H9 (cell line): ENCODE data around the gene GALNT7. TPM values are rescaled to one million over a fixed set of nuclear protein-coding genes. Genes with fewer than 3 reads are reported as not detected.

Source experiments
- DNase-seq: peaks from one replicate; pipeline ENCODE4 v3.0.0-alpha.2; 2017
- H2AFZ ChIP-seq: one replicate; pipeline ENCODE4 v1.6.1; 2013; ENCODE audit warnings: mild to moderate bottlenecking, low read length, control low read depth, moderate library complexity
- H2AK5ac ChIP-seq: 2 replicates; pipeline ENCODE4 v1.6.1; 2013; ENCODE audit warnings: low read length, control low read depth, mixed read lengths; ENCODE audit not compliant: insufficient read length
- H2BK120ac ChIP-seq: one replicate; pipeline ENCODE4 v1.6.1; 2013; ENCODE audit warnings: low read depth, mild to moderate bottlenecking, low read length, control low read depth, inconsistent platforms; ENCODE audit not compliant: poor library complexity, severe bottlenecking
- H2BK12ac ChIP-seq: 2 replicates; pipeline ENCODE4 v1.6.1; 2013; ENCODE audit warnings: low read length, control low read depth, mixed read lengths, low read depth; ENCODE audit not compliant: insufficient read length
- H2BK15ac ChIP-seq: 2 replicates; pipeline ENCODE4 v1.6.1; 2013; ENCODE audit warnings: low read depth, low read length, control low read depth
- H2BK20ac ChIP-seq: one replicate; pipeline ENCODE4 v1.6.1; 2013; ENCODE audit warnings: low read depth, mild to moderate bottlenecking, low read length, control low read depth, inconsistent platforms; ENCODE audit not compliant: poor library complexity, severe bottlenecking
- H2BK5ac ChIP-seq: 2 replicates; pipeline ENCODE4 v1.6.1; 2013; ENCODE audit warnings: low read length, control low read depth, mixed read lengths; ENCODE audit not compliant: insufficient read length
- H3K14ac ChIP-seq: 2 replicates; pipeline ENCODE4 v1.6.1; 2013; ENCODE audit warnings: low read length, control low read depth; ENCODE audit not compliant: insufficient read depth
- H3K18ac ChIP-seq: 2 replicates; pipeline ENCODE4 v1.6.1; 2013; ENCODE audit warnings: low read depth, mild to moderate bottlenecking, mixed read lengths, low read length, control low read depth; ENCODE audit not compliant: insufficient read length
- H3K23ac ChIP-seq: 2 replicates; pipeline ENCODE4 v1.6.1; 2013; ENCODE audit warnings: low read length, control low read depth, mixed read lengths, low read depth; ENCODE audit not compliant: insufficient read length
- H3K23me2 ChIP-seq: 2 replicates; pipeline ENCODE4 v1.6.1; 2013; ENCODE audit warnings: low read depth, mild to moderate bottlenecking, mixed read lengths, low read length, control low read depth; ENCODE audit not compliant: insufficient read length, poor library complexity, severe bottlenecking
- H3K27ac ChIP-seq: 2 replicates; pipeline ENCODE4 v1.5.1; 2013; ENCODE audit warnings: low read length, control low read depth, mixed read lengths, low read depth; ENCODE audit not compliant: insufficient read length
- H3K27me3 ChIP-seq: 2 replicates; pipeline ENCODE4 v1.6.1; 2013; ENCODE audit warnings: low read length, control low read depth, inconsistent platforms; ENCODE audit not compliant: insufficient read depth
- H3K4ac ChIP-seq: 2 replicates; pipeline ENCODE4 v1.6.1; 2013; ENCODE audit warnings: low read depth, mild to moderate bottlenecking, control low read depth, inconsistent platforms, low read length, moderate library complexity
- H3K4me1 ChIP-seq: 2 replicates; pipeline ENCODE4 v1.6.1; 2013; ENCODE audit warnings: low read length, control low read depth, inconsistent platforms; ENCODE audit not compliant: insufficient read depth
- H3K4me2 ChIP-seq: 2 replicates; pipeline ENCODE4 v1.6.1; 2013; ENCODE audit warnings: low read length, control low read depth, mixed read lengths; ENCODE audit not compliant: insufficient read length, insufficient read depth
- H3K56ac ChIP-seq: 2 replicates; pipeline ENCODE4 v1.6.1; 2013; ENCODE audit warnings: low read depth, mild to moderate bottlenecking, mixed read lengths, low read length, control low read depth; ENCODE audit not compliant: insufficient read length
- H3K79me1 ChIP-seq: 2 replicates; pipeline ENCODE4 v1.6.1; 2013; ENCODE audit warnings: low read depth, mild to moderate bottlenecking, moderate library complexity, low read length, control low read depth, inconsistent platforms; ENCODE audit not compliant: insufficient read depth, poor library complexity, severe bottlenecking
- H3K79me2 ChIP-seq: 2 replicates; pipeline ENCODE4 v1.6.1; 2013; ENCODE audit warnings: low read length, control low read depth, inconsistent platforms; ENCODE audit not compliant: insufficient read depth
- H3K9ac ChIP-seq: 2 replicates; pipeline ENCODE4 v1.6.1; 2013; ENCODE audit warnings: low read length, control low read depth, mixed read lengths; ENCODE audit not compliant: insufficient read length; ENCODE audit errors: extremely low read depth
- H3K9me3 ChIP-seq: one replicate; pipeline ENCODE4 v1.6.1; 2013; ENCODE audit warnings: low read depth, low read length, inconsistent platforms; ENCODE audit not compliant: control insufficient read depth
- H3T11ph ChIP-seq: one replicate; pipeline ENCODE4 v1.6.1; 2013; ENCODE audit warnings: mild to moderate bottlenecking, low read length, control low read depth, inconsistent platforms
- H4K20me1 ChIP-seq: one replicate; pipeline ENCODE4 v1.6.1; 2013; ENCODE audit not compliant: control insufficient read depth, insufficient read length, insufficient read depth
- H4K5ac ChIP-seq: 2 replicates; pipeline ENCODE4 v1.6.1; 2013; ENCODE audit warnings: low read depth, mild to moderate bottlenecking, mixed read lengths, low read length, control low read depth; ENCODE audit not compliant: insufficient read length
- H4K8ac ChIP-seq: replicated peaks from 2 replicates; pipeline ENCODE4 v1.6.1; 2013; ENCODE audit warnings: low read length, control low read depth, mixed read lengths, low read depth; ENCODE audit not compliant: insufficient read length
- H4K91ac ChIP-seq: 2 replicates; pipeline ENCODE4 v1.6.1; 2013; ENCODE audit warnings: low read depth, mild to moderate bottlenecking, moderate library complexity, mixed read lengths, low read length, control low read depth; ENCODE audit not compliant: insufficient read length
- H3K27ac Mint-ChIP-seq, 3 experiments: 2 replicates in 2 of 3; 3 replicates in 1 of 3; pipeline ENCODE4 v1.8.0; 2020 to 2021; ENCODE audit warnings: mixed read lengths in 3 of 3, mild to moderate bottlenecking in 1 of 3, moderate library complexity in 1 of 3
- H3K27me3 Mint-ChIP-seq: 2 replicates; pipeline ENCODE4 v1.8.0; 2021; ENCODE audit warnings: low read depth, mild to moderate bottlenecking, moderate library complexity, mixed read lengths
- H3K36me3 Mint-ChIP-seq, 3 experiments: 2 replicates in 2 of 3; 3 replicates in 1 of 3; pipeline ENCODE4 v1.8.0; 2020 to 2021; ENCODE audit warnings: low read depth in 3 of 3, mixed read lengths in 3 of 3; ENCODE audit not compliant: insufficient read depth in 1 of 3
- H3K4me1 Mint-ChIP-seq, 2 experiments: 2 replicates each; pipeline ENCODE4 v1.8.0; 2020; ENCODE audit warnings: mixed read lengths in 2 of 2
- H3K4me3 Mint-ChIP-seq, 2 experiments: 2 replicates in 1 of 2; 3 replicates in 1 of 2; pipeline ENCODE4 v1.8.0; 2020 to 2021; ENCODE audit warnings: mild to moderate bottlenecking in 2 of 2, mixed read lengths in 2 of 2, moderate library complexity in 1 of 2
- H3K9me3 Mint-ChIP-seq, 2 experiments: 2 replicates in 1 of 2; 3 replicates in 1 of 2; pipeline ENCODE4 v1.8.0; 2020; ENCODE audit warnings: mild to moderate bottlenecking in 2 of 2, mixed read lengths in 2 of 2, moderate library complexity in 1 of 2
- CTCF ChIP-seq: fragments of 200-600 bp; sonication (generic); conservative IDR thresholded peaks from 3 replicates; pipeline ENCODE4 v1.8.0; 2021; ENCODE audit warnings: antibody characterized with exemption, mild to moderate bottlenecking
- WGBS: extraction: QIAGEN DNeasy Blood & Tissue Kit; methylation state at CpG from one replicate; pipeline ENCODE4 v1.1.7; 2013; ENCODE audit warnings: missing lambda C conversion rate, low lambda C conversion rate, mixed read lengths; ENCODE audit not compliant: insufficient read length; ENCODE audit errors: extremely low coverage; 5-methylcytosine and 5-hydroxymethylcytosine counted together
- total RNA-seq: library from RNA; stranded (reverse); gene quantifications from 2 replicates; pipeline ENCODE4 v1.2.1, GENCODE V29; 2021

GALNT7 gene
- total RNA-seq, 1 experiment from 2014 or later = 57.3 TPM

- H4K8ac ChIP-seq = no peak overlapping the region
- peaks cover 0 to 4% (median 0%) of the 10 kb centered on the region in 3 experiments; a peak in 4 of 7 replicates for H3K36me3 Mint-ChIP-seq
- DNase-seq = no peak
- H3K23me2 ChIP-seq = no peaks in the 10 kb centered on the region
- peak overlapping the region in 1 of 3 experiments; percentile 56; a peak in 2 of 7 replicates for H3K27ac Mint-ChIP-seq
- H3K56ac ChIP-seq = no peak overlapping the region
- no CpG with 5 or more reads among the region's 6 CpGs for WGBS
- H3K18ac ChIP-seq = no peak overlapping the region
- H3K9ac ChIP-seq = no peak overlapping the region
- no peak overlapping the region for H2BK12ac ChIP-seq
- no peak overlapping the region for H3K4me3 Mint-ChIP-seq
- H3K4ac ChIP-seq = no peak overlapping the region
- peaks cover 4% of the 10 kb centered on the region; the same call in 1 of the 2 replicates for H3K79me2 ChIP-seq
- no peak overlapping the region for H4K5ac ChIP-seq
- no peaks in the 10 kb centered on the region for H3K27me3 ChIP-seq
- peaks cover 6% of the 10 kb centered on the region for H3K79me1 ChIP-seq
- H4K91ac ChIP-seq = no peak overlapping the region
- H2AFZ ChIP-seq = no peak overlapping the region
- H2AK5ac ChIP-seq = no peak overlapping the region
- no peaks in the 10 kb centered on the region for H3K9me3 Mint-ChIP-seq
- no peak overlapping the region for H2BK15ac ChIP-seq
- peaks cover 29 to 39% of the 10 kb centered on the region in 2 experiments for H3K4me1 Mint-ChIP-seq
- no peak for TF ChIP-seq CTCF
- no peak overlapping the region for H3K14ac ChIP-seq
- H3K23ac ChIP-seq = no peak overlapping the region
- H3K4me2 ChIP-seq = no peak overlapping the region
- H2BK20ac ChIP-seq = no peak overlapping the region
- no peak overlapping the region for H3T11ph ChIP-seq
- H2BK120ac ChIP-seq = no peak overlapping the region
- no peaks in the 10 kb centered on the region for H3K9me3 ChIP-seq
- no peak overlapping the region for H3K27ac ChIP-seq
- no peak overlapping the region for H2BK5ac ChIP-seq
- no peaks in the 10 kb centered on the region for H3K27me3 Mint-ChIP-seq
- H3K4me1 ChIP-seq = no peaks in the 10 kb centered on the region; the same call in 1 of the 2 replicates
- H4K20me1 ChIP-seq = no peaks in the 10 kb centered on the region
These were observed 97.1 kb downstream of the GALNT7 start for GRCh38 chr4:173265751-173266150.
